ENCODE data around the gene YKT6.

DNA sequence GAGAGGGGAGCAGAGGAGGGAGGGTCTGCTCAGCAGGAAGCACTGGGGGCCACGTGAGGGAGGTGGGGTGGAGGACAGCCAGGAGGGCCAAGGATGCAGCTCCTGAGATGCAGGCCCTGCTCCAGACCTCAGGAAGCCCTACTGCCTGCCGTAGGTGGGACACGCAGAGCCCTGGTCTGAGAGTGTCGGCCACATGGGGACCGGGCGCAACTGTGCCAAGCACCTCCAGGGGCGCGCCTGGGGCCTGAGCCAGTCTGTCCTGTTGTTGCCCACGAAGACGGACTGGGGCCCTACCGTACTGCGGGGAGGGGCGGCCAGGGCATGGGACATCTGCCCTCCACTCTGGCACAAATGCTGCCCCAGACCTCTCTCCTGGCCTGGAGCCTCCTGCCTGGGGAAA lies 31.6 kb downstream of the YKT6 start:
- TF ChIP-seq, protein P1, sequence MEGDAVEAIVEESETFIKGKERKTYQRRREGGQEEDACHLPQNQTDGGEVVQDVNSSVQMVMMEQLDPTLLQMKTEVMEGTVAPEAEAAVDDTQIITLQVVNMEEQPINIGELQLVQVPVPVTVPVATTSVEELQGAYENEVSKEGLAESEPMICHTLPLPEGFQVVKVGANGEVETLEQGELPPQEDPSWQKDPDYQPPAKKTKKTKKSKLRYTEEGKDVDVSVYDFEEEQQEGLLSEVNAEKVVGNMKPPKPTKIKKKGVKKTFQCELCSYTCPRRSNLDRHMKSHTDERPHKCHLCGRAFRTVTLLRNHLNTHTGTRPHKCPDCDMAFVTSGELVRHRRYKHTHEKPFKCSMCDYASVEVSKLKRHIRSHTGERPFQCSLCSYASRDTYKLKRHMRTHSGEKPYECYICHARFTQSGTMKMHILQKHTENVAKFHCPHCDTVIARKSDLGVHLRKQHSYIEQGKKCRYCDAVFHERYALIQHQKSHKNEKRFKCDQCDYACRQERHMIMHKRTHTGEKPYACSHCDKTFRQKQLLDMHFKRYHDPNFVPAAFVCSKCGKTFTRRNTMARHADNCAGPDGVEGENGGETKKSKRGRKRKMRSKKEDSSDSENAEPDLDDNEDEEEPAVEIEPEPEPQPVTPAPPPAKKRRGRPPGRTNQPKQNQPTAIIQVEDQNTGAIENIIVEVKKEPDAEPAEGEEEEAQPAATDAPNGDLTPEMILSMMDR (IDR thresholded peaks at IDR 0.05), result no peak
- TF ChIP-seq POLR2A (IDR thresholded peaks at IDR 0.05), result no peak

Data from uterus (tissue), 2 donors.